GM19043 (cell line): ENCODE results near the gene DARS2.
"Not testable (repeated sequence)": the region's sequence is repeated elsewhere in the genome, so short reads cannot be mapped to it uniquely, and the experiment has no call there.

Experiments
- ATAC-seq: cut with Tn5 transposase; IDR thresholded peaks from one replicate; pipeline ENCODE4 v1.9.1; 2021; ENCODE audit warnings: low read depth; ENCODE audit not compliant: unreplicated experiment

Gene DARS2

GRCh38 chr1:173824315-173825081 is at the start of gene DARS2, which contains the start of gene CENPL:
DARS2 (plus strand) TSS chr1:173824673; CDS start chr1:173825230, 557 bp downstream.
CENPL (minus strand) TSS chr1:173824883; CDS start chr1:173811299, 13,584 bp downstream.
- peak; percentile 81 for ATAC-seq

GRCh38 chr1:173775578-173776226 is 48.8 kb upstream of the DARS2 start:
- ATAC-seq = no peak

- ATAC-seq = no peak
These were observed 44.5 kb upstream of the DARS2 start for GRCh38 chr1:173779936-173780335.

GRCh38 chr1:173784997-173785396 is 39.5 kb upstream of the DARS2 start:
- no peak for ATAC-seq

GRCh38 chr1:173789841-173790240 is 34.6 kb upstream of the DARS2 start:
- no peak for ATAC-seq

- no peak for ATAC-seq
These were observed 26.4 kb upstream of the DARS2 start for GRCh38 chr1:173798078-173798477.

- ATAC-seq = not testable (repeated sequence)
These were observed 24.5 kb upstream of the DARS2 start for GRCh38 chr1:173799995-173800394.

- no peak for ATAC-seq
These were observed 21.5 kb upstream of the DARS2 start for GRCh38 chr1:173802961-173803360.

GRCh38 chr1:173813654-173814053 is 10.8 kb upstream of the DARS2 start:
- ATAC-seq = not testable (repeated sequence)

- no peak for ATAC-seq
These were observed 6.0 kb upstream of the DARS2 start for GRCh38 chr1:173818459-173818858.

GRCh38 chr1:173821680-173822079 is 2.8 kb upstream of the DARS2 start:
- no peak for ATAC-seq

GRCh38 chr1:173823781-173824314 is 625 bp upstream of the DARS2 start:
- ATAC-seq = peak; percentile 37

GRCh38 chr1:173827611-173828010 is 3.1 kb downstream of the DARS2 start:
- no peak for ATAC-seq

- ATAC-seq = no peak
These were observed 8.3 kb downstream of the DARS2 start for GRCh38 chr1:173832748-173833147.

GRCh38 chr1:173852105-173852504 is 27.6 kb downstream of the DARS2 start:
- no peak for ATAC-seq

- no peak for ATAC-seq
These were observed 28.6 kb downstream of the DARS2 start for GRCh38 chr1:173853074-173853473.

- ATAC-seq = no peak
These were observed 31.5 kb downstream of the DARS2 start for GRCh38 chr1:173856014-173856413.

GRCh38 chr1:173856903-173857302 is 32.4 kb downstream of the DARS2 start:
- no peak for ATAC-seq

- no peak for ATAC-seq
These were observed 33.0 kb downstream of the DARS2 start for GRCh38 chr1:173857363-173857917.

- not testable (repeated sequence) for ATAC-seq
These were observed 35.1 kb downstream of the DARS2 start for GRCh38 chr1:173859547-173859946.

GRCh38 chr1:173860065-173860464 is 35.6 kb downstream of the DARS2 start:
- no peak for ATAC-seq
